HCT116 (cell line): ENCODE results near the gene EXOC4. TPM values are rescaled to one million over a fixed set of nuclear protein-coding genes. Genes with fewer than 3 reads are reported as not detected.

ENCODE experiments used
- ATAC-seq: fragments of 200-7000 bp; cut with Tn5 transposase; 2 replicates; pipeline ENCODE4 v1.9.1; 2020; ENCODE audit warnings: mild to moderate bottlenecking, moderate library complexity
- BruUV-seq: library from RNA; stranded (reverse); fragments of 400-500 nt; replicated peaks from 2 replicates; lab custom pipeline; 2021; lab: Mats Ljungman, UMichigan
- CTCF ChIA-PET: fragments of 300-600 bp; sonication (Branson Sonifier 250); formaldehyde crosslinking; loops from one replicate; lab custom pipeline; 2021; ENCODE audit warnings: antibody characterized with exemption; lab: Charles Lee
- POLR2A ChIA-PET: fragments of 300-600, 350-600 bp; sonication (Branson Sonifier 250); formaldehyde crosslinking; loops from one replicate; lab custom pipeline; 2021; ENCODE audit warnings: antibody characterized with exemption; lab: Charles Lee
- RAD21 ChIA-PET, 2 experiments: fragments of 300-600 bp; sonication (Branson Sonifier 250); formaldehyde crosslinking; loops; one replicate each; lab custom pipeline; 2023; ENCODE audit warnings: low total read pairs in 2 of 2; ENCODE audit not compliant: uncharacterized antibody in 2 of 2, unreplicated experiment in 2 of 2, low non-redundant PET in 1 of 2; lab: Charles Lee
- DNase-seq: peaks from one replicate; pipeline ENCODE4 v3.0.0-alpha.2; 2010; ENCODE audit warnings: low read depth, low spot score
- H2AFZ ChIP-seq: fragments of 200-600 bp; shearing (Covaris generic), sonication (generic); 2 replicates; pipeline ENCODE4 v1.6.1; 2017; ENCODE audit warnings: low read depth, mixed run types, mixed read lengths, antibody characterized with exemption, low read length; ENCODE audit not compliant: poor library complexity, severe bottlenecking
- H3K27ac ChIP-seq: 2 replicates; pipeline ENCODE4 v1.5.1; 2012; ENCODE audit warnings: low read depth, low read length
- H3K27me3 ChIP-seq: fragments of 200-600 bp; sonication (generic); 2 replicates; pipeline ENCODE4 v1.6.1; 2016; ENCODE audit warnings: mixed run types, low read length, mixed read lengths; ENCODE audit not compliant: insufficient read depth
- H3K36me3 ChIP-seq, 2 experiments: fragments of 200-500 bp in 1 of 2; fragments of 200-600 bp in 1 of 2; sonication (Bioruptor generic) in 1 of 2; sonication (generic) in 1 of 2; 2 replicates each; pipeline versions ENCODE4 v1.5.1 to v1.6.1; 2014 to 2016; ENCODE audit warnings: low read length in 2 of 2, inconsistent platforms in 1 of 2, mixed read lengths in 1 of 2, mixed run types in 1 of 2; ENCODE audit not compliant: insufficient read depth in 2 of 2, control insufficient read depth in 1 of 2
- H3K4me1 ChIP-seq, 2 experiments: fragments of 200-600 bp in 1 of 2; sonication (generic) in 1 of 2; 2 replicates each; pipeline versions ENCODE4 v1.5.1 to v1.6.1; 2012 to 2017; ENCODE audit warnings: low read length in 2 of 2, inconsistent platforms in 1 of 2, mild to moderate bottlenecking in 1 of 2, mixed read lengths in 1 of 2, mixed run types in 1 of 2, moderate library complexity in 1 of 2; ENCODE audit not compliant: insufficient read depth in 2 of 2, control insufficient read depth in 1 of 2
- H3K4me2 ChIP-seq: fragments of 200-600 bp; sonication (generic); 2 replicates; pipeline ENCODE4 v1.6.1; 2017; ENCODE audit warnings: mixed run types, low read length, mixed read lengths
- H3K4me3 ChIP-seq, 2 experiments: fragments of 200-600 bp in 1 of 2; sonication (generic) in 1 of 2; replicated peaks in 1 of 2; 2 replicates each; pipeline ENCODE4 v1.5.1; 2011 to 2016; ENCODE audit warnings: low read length in 2 of 2, control low read depth in 1 of 2, low read depth in 1 of 2, mild to moderate bottlenecking in 1 of 2, mixed read lengths in 1 of 2, mixed run types in 1 of 2
- H3K79me2 ChIP-seq: fragments of 200-600 bp; sonication (generic); 2 replicates; pipeline ENCODE4 v1.6.1; 2017; ENCODE audit warnings: mild to moderate bottlenecking, mixed run types, low read length, moderate library complexity, mixed read lengths; ENCODE audit not compliant: insufficient read depth
- H3K9ac ChIP-seq: fragments of 200-600 bp; sonication (generic); 2 replicates; pipeline ENCODE4 v1.6.1; 2016; ENCODE audit warnings: low read length, mixed read lengths
- H3K9me2 ChIP-seq: fragments of 200-600 bp; sonication (generic), shearing (Covaris generic); 2 replicates; pipeline ENCODE4 v1.6.1; 2017; ENCODE audit warnings: mixed run types, mild to moderate bottlenecking, moderate library complexity; ENCODE audit not compliant: insufficient read depth
- H3K9me3 ChIP-seq, 2 experiments: fragments of 200-500 bp in 1 of 2; fragments of 200-600 bp in 1 of 2; sonication (Bioruptor generic) in 1 of 2; sonication (generic) in 1 of 2; 2 replicates each; pipeline ENCODE4 v1.6.1; 2014 to 2017; ENCODE audit warnings: low read length in 2 of 2, mixed read lengths in 2 of 2, inconsistent platforms in 1 of 2, low read depth in 1 of 2, mild to moderate bottlenecking in 1 of 2, mixed run types in 1 of 2, moderate library complexity in 1 of 2; ENCODE audit not compliant: control insufficient read depth in 1 of 2, insufficient read depth in 1 of 2
- H4K20me1 ChIP-seq: fragments of 200-600 bp; sonication (generic), shearing (Covaris generic); 2 replicates; pipeline ENCODE4 v1.6.1; 2017; ENCODE audit warnings: mixed run types, mild to moderate bottlenecking, moderate library complexity; ENCODE audit not compliant: insufficient read depth
- EGR1 ChIP-seq: IDR thresholded peaks from 2 replicates; pipeline ENCODE4 v1.6.1; 2012; ENCODE audit warnings: low read depth
- ELF1 ChIP-seq: IDR thresholded peaks from 2 replicates; pipeline ENCODE4 v1.6.1; 2012; ENCODE audit warnings: low read depth, borderline replicate concordance
- EZH2 ChIP-seq: fragments of 200-600 bp; sonication (generic); IDR thresholded peaks from 2 replicates; pipeline ENCODE4 v1.6.1; 2017; ENCODE audit warnings: antibody characterized with exemption, mixed run types
- JUND ChIP-seq: IDR thresholded peaks from 2 replicates; pipeline ENCODE4 v1.6.1; 2012
- POLR2A ChIP-seq: IDR thresholded peaks from 2 replicates; pipeline ENCODE4 v1.7.0; 2011; ENCODE audit warnings: borderline replicate concordance; ENCODE audit not compliant: insufficient read depth, insufficient read length; ENCODE audit errors: extremely low read depth
- POLR2AphosphoS5 ChIP-seq: IDR thresholded peaks from 2 replicates; pipeline ENCODE4 v1.6.1; 2011; ENCODE audit warnings: mild to moderate bottlenecking, low read depth, low read length, moderate library complexity
- SIN3A ChIP-seq: IDR thresholded peaks from 2 replicates; pipeline ENCODE4 v1.6.1; 2012; ENCODE audit warnings: low read depth
- YY1 ChIP-seq: IDR thresholded peaks from 2 replicates; pipeline ENCODE4 v1.6.1; 2011; ENCODE audit warnings: low read length, low read depth, moderate library complexity, mild to moderate bottlenecking; ENCODE audit not compliant: insufficient replicate concordance; ENCODE audit errors: extremely low read depth
- ZBTB33 ChIP-seq: IDR thresholded peaks from 2 replicates; pipeline ENCODE4 v1.6.1; 2011; ENCODE audit warnings: mild to moderate bottlenecking, low read length, moderate library complexity; ENCODE audit not compliant: insufficient replicate concordance; ENCODE audit errors: extremely low read depth
- ZFX ChIP-seq: fragments of 450-650 bp; IDR thresholded peaks from 2 replicates; pipeline ENCODE4 v1.6.1; 2017
- ZNF274 ChIP-seq: fragments of 200-500 bp; sonication (Bioruptor generic); IDR thresholded peaks from 2 replicates; pipeline ENCODE4 v1.6.1; 2014; ENCODE audit warnings: mild to moderate bottlenecking, low read depth, low read length, inconsistent platforms
- intact Hi-C: fragments of 100-400 bp; cut with micrococcal nuclease; formaldehyde crosslinking; loops from 2 replicates; pipeline ENCODE4 v1.10.0; 2022
- total RNA-seq: library from RNA; stranded (reverse); gene quantifications from one replicate; pipeline ENCODE4 v1.2.1, GENCODE V29; 2021; ENCODE audit not compliant: unreplicated experiment

Gene EXOC4
- total RNA-seq, 1 experiment from 2014 or later = 40.3 TPM

- ChIA-PET CTCF (no interaction called here), POLR2A (no interaction called here), RAD21 (no interaction called here)
- Histone ChIP-seq H3K27ac (no peak overlapping the region), H3K9ac (no peak overlapping the region), H4K20me1 (no peaks in the 10 kb centered on the region), H3K4me1 (no peaks in the 10 kb centered on the region), H3K79me2 (no peaks in the 10 kb centered on the region), H3K27me3 (no peaks in the 10 kb centered on the region), H3K9me3 (no peaks in the 10 kb centered on the region), H3K4me3 (no peak overlapping the region), H2AFZ (no peak overlapping the region), H3K36me3 (no peaks in the 10 kb centered on the region), H3K9me2 (no peaks in the 10 kb centered on the region), H3K4me2 (no peak overlapping the region)
- BruUV-seq = no TSS peak
- DNase-seq = no peak
- intact Hi-C loops = no loop called here
- ATAC-seq = no peak
- no peak for TF ChIP-seq YY1
These were observed 308.5 kb downstream of the EXOC4 start for GRCh38 chr7:133561396-133561795.

- TF ChIP-seq YY1 (no peak), ZBTB33 (no peak), ZNF274 (no peak), ELF1 (no peak), EGR1 (no peak), ZFX (no peak), EZH2 (no peak), POLR2AphosphoS5 (no peak), JUND (no peak), POLR2A (no peak), SIN3A (no peak)
- TF ChIP-seq, all 23 proteins: peak for 0
- no peak overlapping the region for H3K9ac ChIP-seq
- DNase-seq (no peak), ATAC-seq (no peak)
- RAD21 ChIA-PET = no interaction called here
- no peaks in the 10 kb centered on the region for H3K4me1 ChIP-seq
- H4K20me1 ChIP-seq = no peaks in the 10 kb centered on the region
- no peaks in the 10 kb centered on the region for H3K79me2 ChIP-seq
- no peaks in the 10 kb centered on the region for H3K27me3 ChIP-seq
- H3K9me2 ChIP-seq = no peaks in the 10 kb centered on the region
- no peak overlapping the region for H2AFZ ChIP-seq
- no peaks in the 10 kb centered on the region for H3K9me3 ChIP-seq
- no peak overlapping the region for H3K4me3 ChIP-seq
- no TSS peak for BruUV-seq
- H3K27ac ChIP-seq = no peak overlapping the region
- H3K36me3 ChIP-seq = no peaks in the 10 kb centered on the region
- intact Hi-C loops = no loop called here
- POLR2A ChIA-PET = no interaction called here
- no peak overlapping the region for H3K4me2 ChIP-seq
- CTCF ChIA-PET = no interaction called here
These were observed 309.7 kb downstream of the EXOC4 start for GRCh38 chr7:133562621-133563020.
